Neural cell (in vitro differentiated cells): ENCODE data around the gene ELANE. TPM values are rescaled to one million over a fixed set of nuclear protein-coding genes. Genes with fewer than 3 reads are reported as not detected.

Experiments
- H2AFZ ChIP-seq: fragments of 200-600, 300-800 bp; sonication (generic), shearing (Covaris generic); 2 replicates; pipeline ENCODE4 v1.6.0; 2014; ENCODE audit warnings: low read depth, mild to moderate bottlenecking, antibody characterized with exemption, low read length, moderate library complexity
- H3F3A ChIP-seq: fragments of 200-600 bp; shearing (Covaris generic); 2 replicates; pipeline ENCODE4 v1.6.1; 2016; ENCODE audit warnings: mild to moderate bottlenecking, moderate library complexity, mixed read lengths, antibody characterized with exemption, low read length; ENCODE audit not compliant: insufficient read depth, poor library complexity, severe bottlenecking
- H3K27ac ChIP-seq: fragments of 200-600, 300-800 bp; sonication (generic), shearing (Covaris generic); 2 replicates; pipeline ENCODE4 v1.5.1; 2014; ENCODE audit warnings: mild to moderate bottlenecking, low read length, moderate library complexity
- H3K27me3 ChIP-seq: fragments of 300-800, 200-600 bp; sonication (generic), shearing (Covaris generic); 2 replicates; pipeline ENCODE4 v1.6.0; 2014; ENCODE audit warnings: mild to moderate bottlenecking, low read depth, low read length, moderate library complexity; ENCODE audit not compliant: insufficient read depth
- H3K36me3 ChIP-seq: fragments of 300-800, 200-600 bp; sonication (generic), shearing (Covaris generic); 2 replicates; pipeline ENCODE4 v1.5.1; 2014; ENCODE audit warnings: mild to moderate bottlenecking, antibody characterized with exemption, low read length, moderate library complexity; ENCODE audit not compliant: insufficient read depth
- H3K4me2 ChIP-seq: fragments of 300-800, 200-600 bp; sonication (generic), shearing (Covaris generic); 2 replicates; pipeline ENCODE4 v1.6.0; 2014; ENCODE audit warnings: mild to moderate bottlenecking, low read length
- H3K4me3 ChIP-seq: fragments of 300-800, 200-600 bp; sonication (generic), shearing (Covaris generic); 2 replicates; pipeline ENCODE4 v1.5.1; 2014; ENCODE audit warnings: mild to moderate bottlenecking, low read length, moderate library complexity
- H3K79me2 ChIP-seq: fragments of 200-600 bp; shearing (Covaris generic); replicated peaks from 2 replicates; pipeline ENCODE4 v1.6.0; 2014; ENCODE audit warnings: mild to moderate bottlenecking, low read length, moderate library complexity; ENCODE audit not compliant: insufficient read depth
- H3K9ac ChIP-seq: fragments of 300-800, 200-600 bp; sonication (generic), shearing (Covaris generic); 2 replicates; pipeline ENCODE4 v1.6.1; 2016; ENCODE audit warnings: mild to moderate bottlenecking, low read length, mixed read lengths
- H3K9me2 ChIP-seq: fragments of 200-600 bp; shearing (Covaris generic); 2 replicates; pipeline ENCODE4 v1.6.1; 2016; ENCODE audit warnings: mild to moderate bottlenecking, low read length, mixed read lengths; ENCODE audit not compliant: insufficient read depth
- H3K9me3 ChIP-seq: fragments of 200-600, 300-800 bp; sonication (generic), shearing (Covaris generic); 2 replicates; pipeline ENCODE4 v1.6.1; 2016; ENCODE audit warnings: mild to moderate bottlenecking, mixed run types, low read length, moderate library complexity, mixed read lengths
- H4K20me1 ChIP-seq: fragments of 200-600 bp; shearing (Covaris generic); 2 replicates; pipeline ENCODE4 v1.6.1; 2016; ENCODE audit warnings: mild to moderate bottlenecking, mixed run types; ENCODE audit not compliant: insufficient read depth
- CTCF ChIP-seq: fragments of 450-650 bp; IDR thresholded peaks from 2 replicates; pipeline ENCODE4 v1.5.1; 2014; ENCODE audit warnings: antibody characterized with exemption, mild to moderate bottlenecking, moderate library complexity; ENCODE audit not compliant: poor library complexity, severe bottlenecking
- EP300 ChIP-seq: fragments of 450-650 bp; conservative IDR thresholded peaks from 2 replicates; pipeline ENCODE4 v1.6.1; 2014; ENCODE audit warnings: antibody characterized with exemption, mild to moderate bottlenecking, moderate library complexity; ENCODE audit not compliant: poor library complexity, severe bottlenecking
- EZH2 ChIP-seq: fragments of 200-600, 300-800 bp; shearing (Covaris generic), sonication (generic); IDR thresholded peaks from 2 replicates; pipeline ENCODE4 v1.6.1; 2014; ENCODE audit warnings: antibody characterized with exemption, low read length, borderline replicate concordance, mild to moderate bottlenecking; ENCODE audit not compliant: insufficient read depth, poor library complexity, severe bottlenecking
- MXI1 ChIP-seq: fragments of 450-650 bp; conservative IDR thresholded peaks from 2 replicates; pipeline ENCODE4 v1.6.1; 2014; ENCODE audit warnings: antibody characterized with exemption, mild to moderate bottlenecking; ENCODE audit not compliant: poor library complexity, severe bottlenecking
- POLR2AphosphoS5 ChIP-seq: IDR thresholded peaks from 2 replicates; pipeline ENCODE4 v1.6.1; 2012
- RAD21 ChIP-seq: fragments of 450-650 bp; conservative IDR thresholded peaks from 2 replicates; pipeline ENCODE4 v1.6.1; 2014; ENCODE audit warnings: antibody characterized with exemption, mild to moderate bottlenecking, moderate library complexity
- REST ChIP-seq: IDR thresholded peaks from 2 replicates; pipeline ENCODE4 v1.6.1; 2012; ENCODE audit warnings: borderline replicate concordance
- SMC3 ChIP-seq: fragments of 450-650 bp; conservative IDR thresholded peaks from 2 replicates; pipeline ENCODE4 v1.6.1; 2014; ENCODE audit warnings: antibody characterized with exemption, mild to moderate bottlenecking, moderate library complexity; ENCODE audit not compliant: poor library complexity
- TAF1 ChIP-seq: IDR thresholded peaks from 2 replicates; pipeline ENCODE4 v1.6.1; 2012; ENCODE audit warnings: low read depth
- polyA plus RNA-seq: library from polyadenylated mRNA; depleted of rRNA; stranded (reverse); fragments of >200 nt; gene quantifications from 2 replicates; pipeline ENCODE4 v1.2.3, GENCODE V29; 2014

Gene ELANE
- polyA plus RNA-seq, 1 donor from 2014 or later = not detected

DNA sequence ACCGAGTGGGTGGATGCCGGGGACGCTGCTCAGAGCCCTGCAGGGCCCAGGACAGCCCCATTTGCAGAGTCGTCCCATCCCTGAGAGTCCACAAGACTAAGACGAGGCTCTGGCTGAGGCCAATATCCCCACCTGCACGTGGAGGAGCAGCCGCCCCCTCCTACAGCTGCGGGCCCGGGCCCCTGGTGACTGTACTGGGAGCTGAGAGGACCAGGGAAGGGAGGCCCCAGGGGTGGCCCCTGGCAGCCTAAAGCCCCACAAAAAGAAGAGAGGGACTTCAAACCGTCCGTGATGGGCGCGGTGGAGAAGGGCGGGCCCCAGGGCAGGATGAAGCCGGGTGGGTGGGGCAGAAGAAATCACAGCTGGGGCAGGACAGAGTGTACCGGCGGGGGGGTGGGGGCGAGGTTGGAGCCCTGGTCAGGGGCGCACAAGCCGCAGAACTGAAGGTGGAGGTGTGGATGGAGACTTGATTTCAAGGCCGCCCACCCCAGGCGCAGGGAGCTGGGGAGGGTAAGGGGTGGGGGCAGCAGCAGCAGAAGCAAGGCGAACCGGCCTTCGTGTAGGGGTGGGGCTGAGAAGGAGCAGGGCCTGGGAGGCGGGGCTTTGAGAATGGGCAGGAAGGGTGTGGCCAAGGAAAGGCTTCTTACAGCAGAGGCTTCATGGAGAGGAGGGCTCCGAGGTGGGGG is 20.3 kb downstream of the ELANE start:
- Histone ChIP-seq H2AFZ (no peak overlapping the region), H3K9me3 (no peaks in the 10 kb centered on the region), H3K9me2 (no peaks in the 10 kb centered on the region), H4K20me1 (no peaks in the 10 kb centered on the region), H3K27ac (no peak overlapping the region), H3K79me2 (no peaks in the 10 kb centered on the region), H3K27me3 (no peaks in the 10 kb centered on the region), H3K36me3 (no peaks in the 10 kb centered on the region), H3K4me2 (no peak overlapping the region), H3K9ac (no peak overlapping the region), H3F3A (no peaks in the 10 kb centered on the region), H3K4me3 (no peak overlapping the region)
- TF ChIP-seq EZH2 (no peak), RAD21 (no peak), REST (no peak), TAF1 (no peak), MXI1 (no peak), EP300 (no peak), POLR2AphosphoS5 (no peak), CTCF (no peak), SMC3 (no peak)

DNA sequence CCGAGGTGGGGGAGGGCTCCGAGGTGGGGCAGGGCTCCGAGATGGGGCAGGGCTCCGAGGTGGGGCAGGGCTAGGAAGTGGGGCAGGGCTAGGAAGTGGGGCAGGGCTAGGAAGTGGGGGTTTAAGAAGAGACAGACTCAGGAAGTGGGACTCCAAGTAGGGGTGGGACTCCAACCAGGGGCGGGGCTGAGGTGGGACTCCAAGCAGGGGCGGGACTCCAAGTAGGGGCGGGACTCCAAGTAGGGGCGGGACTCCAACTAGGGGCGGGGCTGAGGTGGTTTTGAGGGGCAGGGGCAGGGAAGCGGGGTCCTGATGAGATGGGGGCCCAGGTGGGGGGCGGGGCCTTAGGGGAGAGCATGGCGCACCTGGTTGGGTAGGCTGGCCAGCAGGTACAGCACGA is 21.0 kb downstream of the ELANE start:
- Histone ChIP-seq H2AFZ (no peak overlapping the region), H3F3A (no peaks in the 10 kb centered on the region), H3K9me3 (no peaks in the 10 kb centered on the region), H3K4me2 (no peak overlapping the region), H3K4me3 (no peak overlapping the region), H3K9me2 (no peaks in the 10 kb centered on the region), H3K27me3 (no peaks in the 10 kb centered on the region), H4K20me1 (no peaks in the 10 kb centered on the region), H3K36me3 (no peaks in the 10 kb centered on the region), H3K9ac (no peak overlapping the region), H3K27ac (no peak overlapping the region), H3K79me2 (no peaks in the 10 kb centered on the region)
- TF ChIP-seq SMC3 (no peak), EZH2 (no peak), CTCF (no peak), EP300 (no peak), RAD21 (no peak), TAF1 (no peak), MXI1 (no peak), REST (no peak), POLR2AphosphoS5 (no peak)
